Stimulated activated CD8-positive, alpha-beta memory T cell treated with anti-CD3 and anti-CD28 coated beads, Interleukin-12 subunit alpha, Interleukin-12 subunit beta, amount 100 ng/mL, for 4 hours (primary cell): ENCODE data around the gene RTN4RL1.

Experiments
- DNase-seq: peaks from one replicate; pipeline ENCODE4 v3.0.0-alpha.2; 2020; ENCODE audit warnings: low read depth

Gene RTN4RL1

GRCh38 chr17:1918346-1919162, 106.6 kb downstream of the RTN4RL1 start:
- no peak for DNase-seq

DNA sequence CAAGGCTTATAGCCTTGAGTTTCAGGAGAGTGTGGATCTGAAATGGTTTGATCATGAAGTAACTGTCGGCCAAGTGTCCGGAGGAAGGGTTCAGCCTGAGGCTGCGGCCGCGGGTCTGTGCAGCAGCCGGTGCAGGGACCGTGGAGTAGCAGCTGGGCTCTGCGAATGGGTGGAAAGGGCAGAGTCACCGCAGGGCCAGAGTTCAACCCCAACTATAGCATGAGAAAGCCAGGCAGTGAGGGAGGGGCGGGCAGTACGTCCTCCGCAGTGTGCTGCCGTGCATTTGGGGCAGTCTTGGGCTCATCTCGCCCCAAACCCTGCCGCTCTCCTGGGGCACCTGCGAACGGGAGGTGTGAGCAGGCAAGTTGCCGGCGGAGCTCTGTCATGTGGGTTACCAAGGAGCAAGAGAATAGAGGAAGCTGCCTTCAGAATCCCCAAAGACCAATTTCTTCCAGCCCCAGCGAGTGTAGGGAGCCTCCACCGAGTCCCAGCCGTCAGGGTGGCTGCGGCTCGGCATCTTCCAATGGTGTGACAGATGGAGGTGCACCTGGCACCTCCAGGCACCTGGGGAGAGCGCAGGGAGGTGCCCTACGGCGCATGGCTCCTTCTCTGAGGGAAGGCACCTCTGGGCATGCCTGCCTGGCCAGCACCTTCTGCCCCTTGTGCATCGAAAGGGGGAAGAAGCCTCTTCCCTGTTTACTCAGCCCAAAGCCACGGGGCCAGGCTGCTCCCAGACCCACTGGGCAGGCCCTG, 108.0 kb downstream of the RTN4RL1 start:
- no peak for DNase-seq

DNA sequence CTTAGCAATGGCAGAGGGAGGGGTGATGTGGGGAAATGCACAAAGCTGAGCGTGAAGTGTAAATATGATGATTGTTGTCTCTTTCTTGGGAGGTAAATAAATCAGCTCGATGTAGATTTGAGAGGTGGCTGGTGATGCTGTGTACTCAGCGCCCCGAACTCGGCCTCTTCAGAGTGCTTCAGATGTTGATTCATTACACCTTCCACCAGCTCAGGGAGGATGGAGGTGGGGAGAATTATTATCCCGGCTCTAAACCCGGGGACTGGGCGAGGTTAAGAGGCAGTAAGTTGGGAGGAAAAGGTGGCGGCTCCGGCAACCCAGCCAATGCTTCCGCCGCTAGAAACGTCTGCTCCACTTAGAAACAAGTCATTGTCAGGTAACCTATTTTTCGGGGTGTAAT, 108.8 kb downstream of the RTN4RL1 start:
- no peak for DNase-seq

GRCh38 chr17:1915889-1916288, 109.2 kb downstream of the RTN4RL1 start:
- no peak for DNase-seq

DNA sequence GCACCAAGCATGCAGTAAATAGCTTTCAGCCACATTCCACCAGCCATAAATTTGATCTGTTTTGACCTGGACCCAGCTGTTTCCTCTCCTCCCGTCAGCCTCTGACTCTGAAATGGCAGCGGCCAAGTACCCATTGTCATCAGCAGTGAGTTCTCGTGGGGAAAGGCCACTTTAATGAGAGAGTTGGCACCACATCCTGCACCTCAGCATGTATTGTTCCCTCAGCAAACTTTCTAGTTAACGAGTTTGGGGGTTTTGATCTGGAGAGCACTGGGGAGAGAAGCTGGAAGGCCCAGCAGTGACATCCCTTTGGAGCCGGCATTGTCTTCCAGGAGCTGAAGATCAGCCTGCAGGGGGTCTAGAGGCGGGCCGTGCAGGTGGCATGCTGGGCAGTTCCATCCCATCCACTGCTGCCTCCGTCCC, 110.5 kb downstream of the RTN4RL1 start:
- DNase-seq = no peak

- no peak for DNase-seq
These were observed 111.4 kb downstream of the RTN4RL1 start for GRCh38 chr17:1913702-1914101.

DNA sequence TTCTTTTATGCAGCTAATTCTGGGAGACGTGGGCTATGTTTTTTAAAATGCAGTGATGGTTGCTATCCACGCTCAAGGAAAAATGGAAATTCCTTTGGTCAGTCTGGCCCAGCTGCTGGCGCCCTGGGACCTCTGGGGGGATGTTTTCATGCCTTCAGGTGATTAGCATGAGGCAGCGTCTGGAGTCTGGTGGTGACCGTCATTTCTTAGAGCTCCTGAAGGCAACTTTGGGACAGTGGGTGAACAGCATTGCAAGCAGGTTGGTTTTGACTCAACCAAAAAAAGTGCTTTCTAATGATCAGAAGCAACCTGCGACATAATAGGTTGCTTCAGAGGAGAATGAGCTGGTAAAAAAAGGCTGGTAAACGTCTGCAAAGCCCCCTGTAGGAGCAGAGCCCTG, 113.0 kb downstream of the RTN4RL1 start:
- DNase-seq = no peak

DNA sequence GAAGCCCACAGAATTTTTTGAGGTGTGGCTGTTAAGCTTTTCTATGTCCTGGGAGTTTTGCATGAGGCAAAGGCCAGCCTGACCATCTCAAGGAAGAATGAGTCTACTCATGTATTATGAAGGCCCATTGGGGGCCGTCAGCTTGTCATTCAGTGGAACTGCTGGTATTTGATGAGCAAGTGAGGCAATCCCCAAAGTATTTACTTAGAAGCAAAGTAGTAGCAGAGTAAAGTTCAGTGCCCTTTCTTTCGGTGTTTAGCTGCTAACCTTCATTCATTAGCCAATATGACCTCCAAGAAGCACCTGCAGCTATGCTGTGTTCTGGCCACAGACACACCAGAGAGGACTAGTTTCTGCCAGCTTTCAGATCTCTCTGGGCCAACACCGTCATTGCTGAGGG, 115.1 kb downstream of the RTN4RL1 start:
- DNase-seq = no peak

GRCh38 chr17:1908699-1909309, 116.3 kb downstream of the RTN4RL1 start:
- DNase-seq = no peak

DNA sequence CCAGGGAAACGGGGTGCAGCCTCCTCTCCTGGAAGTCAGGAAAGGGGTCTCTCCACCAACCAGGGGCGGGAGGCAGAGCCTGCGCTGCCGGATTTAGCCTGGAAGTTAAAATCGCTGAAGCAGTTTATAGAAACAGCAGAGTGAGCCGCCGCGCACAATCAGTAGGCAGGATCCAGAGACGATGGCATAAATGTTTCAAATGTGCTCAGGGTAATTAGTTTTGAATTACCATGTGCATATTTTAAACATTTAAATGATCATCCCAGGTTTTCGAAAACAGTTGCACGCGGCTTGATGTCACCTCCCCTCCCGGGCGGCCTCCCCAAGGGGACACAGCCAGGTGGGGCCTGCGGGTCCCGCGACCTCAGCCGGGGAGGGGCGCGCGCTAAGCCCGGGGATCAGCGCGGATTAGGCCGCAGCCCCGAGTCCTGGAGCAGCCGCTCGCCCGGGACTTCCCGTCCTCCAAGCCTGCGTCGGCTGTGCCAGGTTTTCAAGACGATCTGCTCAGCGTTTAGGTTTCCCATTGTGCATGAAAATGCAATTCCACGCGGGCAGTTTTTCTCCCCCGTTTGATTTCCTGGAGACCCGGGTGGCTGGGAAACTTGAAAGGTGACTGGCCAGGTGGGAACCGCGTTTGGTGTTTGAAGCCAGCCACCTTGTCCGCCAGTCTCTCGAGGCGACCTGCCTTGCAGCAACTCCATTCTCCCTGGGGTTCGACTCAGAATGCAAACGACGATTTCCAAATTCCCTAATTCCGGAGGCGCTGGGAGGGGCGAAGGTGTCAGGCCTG, 117.0 kb downstream of the RTN4RL1 start:
- DNase-seq = no peak

DNA sequence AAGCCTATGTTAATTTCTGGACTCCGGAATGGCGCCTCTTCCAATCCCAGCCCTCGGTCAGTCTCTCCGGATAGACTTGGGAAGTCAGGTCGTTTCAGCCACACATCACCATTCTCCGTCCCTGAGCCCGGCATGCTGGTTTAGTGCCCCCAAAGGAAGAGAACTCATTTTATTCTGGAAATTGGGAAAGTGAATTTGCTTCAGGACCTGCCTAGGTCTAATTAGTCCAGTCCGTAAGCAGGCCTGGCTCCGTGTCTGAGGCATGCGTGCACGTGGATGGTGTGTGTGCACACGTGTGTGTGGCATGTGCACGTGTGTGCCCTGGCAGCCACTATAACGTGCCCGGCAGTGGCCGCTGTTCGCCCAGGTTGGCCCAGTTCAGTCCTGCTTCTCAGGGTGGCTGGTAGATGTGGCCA, 117.9 kb downstream of the RTN4RL1 start:
- DNase-seq = no peak

GRCh38 chr17:1906662-1907101, 118.5 kb downstream of the RTN4RL1 start:
- no peak for DNase-seq

- no peak for DNase-seq
These were observed 119.8 kb downstream of the RTN4RL1 start for GRCh38 chr17:1905190-1905913.

DNA sequence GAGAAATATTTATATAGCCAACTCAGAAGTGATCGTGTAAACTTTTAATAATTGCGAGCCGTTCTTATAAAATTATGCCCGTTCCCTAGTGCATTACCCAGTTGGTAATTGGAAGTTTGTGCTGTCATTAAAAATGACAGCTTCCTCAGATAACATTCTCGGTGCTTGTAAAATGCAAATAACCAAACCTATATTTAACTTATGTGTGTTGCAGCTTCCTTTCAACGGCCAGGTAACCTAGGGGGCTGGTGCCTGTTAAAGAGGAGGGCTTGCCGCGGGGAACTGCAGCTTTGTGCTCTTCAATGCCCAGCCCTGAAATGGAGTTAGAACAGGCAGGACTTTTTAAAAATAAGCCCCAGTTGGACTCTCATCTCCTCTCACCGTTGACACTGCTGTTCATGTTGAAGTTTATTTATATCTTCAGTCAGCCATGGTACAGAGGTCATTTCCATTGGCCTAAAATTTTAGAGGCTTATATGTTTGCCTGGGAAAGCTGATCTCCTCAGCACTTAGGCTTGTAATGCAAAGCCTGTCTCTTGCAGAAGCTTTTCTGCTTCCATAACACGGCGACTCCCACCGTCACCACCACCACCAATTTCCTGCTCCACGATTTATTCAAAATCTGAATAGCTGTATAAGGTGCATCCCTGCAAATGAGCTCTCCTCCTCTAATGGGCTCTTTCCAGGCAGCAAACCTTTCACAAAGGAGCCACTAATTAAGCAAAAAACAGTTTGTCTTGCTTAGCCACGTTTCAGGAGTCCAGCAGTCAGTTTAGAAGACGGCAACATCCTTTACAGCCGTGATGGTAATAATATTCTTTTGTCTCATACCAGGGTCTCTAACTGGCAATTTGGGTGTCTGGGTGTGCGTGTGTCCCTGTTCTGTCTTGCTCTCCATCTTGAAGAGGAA, 120.6 kb downstream of the RTN4RL1 start:
- no peak for DNase-seq

- no peak for DNase-seq
These were observed 125.6 kb downstream of the RTN4RL1 start for GRCh38 chr17:1899403-1900000.

DNA sequence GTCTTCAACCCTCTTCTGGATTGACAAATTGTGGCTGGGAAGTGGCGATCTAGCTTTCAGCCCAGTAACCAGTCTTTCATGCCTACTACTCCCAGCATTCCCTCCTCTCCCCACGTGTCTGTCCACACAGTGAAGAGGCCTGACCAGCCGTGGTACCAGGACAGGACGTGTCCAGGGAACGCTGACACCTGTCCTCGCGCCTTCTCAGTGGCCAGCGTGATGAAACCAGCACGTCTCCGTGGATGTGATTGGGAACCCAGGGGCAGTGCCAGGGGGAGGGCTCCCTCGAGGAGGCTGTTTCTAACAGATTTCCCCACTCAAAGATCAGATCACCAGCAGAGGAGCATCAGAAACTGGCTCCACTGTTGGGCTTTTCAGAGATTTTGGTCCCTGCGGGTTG, 126.3 kb downstream of the RTN4RL1 start:
- no peak for DNase-seq

- DNase-seq = no peak
These were observed 126.8 kb downstream of the RTN4RL1 start for GRCh38 chr17:1898332-1898731.

DNA sequence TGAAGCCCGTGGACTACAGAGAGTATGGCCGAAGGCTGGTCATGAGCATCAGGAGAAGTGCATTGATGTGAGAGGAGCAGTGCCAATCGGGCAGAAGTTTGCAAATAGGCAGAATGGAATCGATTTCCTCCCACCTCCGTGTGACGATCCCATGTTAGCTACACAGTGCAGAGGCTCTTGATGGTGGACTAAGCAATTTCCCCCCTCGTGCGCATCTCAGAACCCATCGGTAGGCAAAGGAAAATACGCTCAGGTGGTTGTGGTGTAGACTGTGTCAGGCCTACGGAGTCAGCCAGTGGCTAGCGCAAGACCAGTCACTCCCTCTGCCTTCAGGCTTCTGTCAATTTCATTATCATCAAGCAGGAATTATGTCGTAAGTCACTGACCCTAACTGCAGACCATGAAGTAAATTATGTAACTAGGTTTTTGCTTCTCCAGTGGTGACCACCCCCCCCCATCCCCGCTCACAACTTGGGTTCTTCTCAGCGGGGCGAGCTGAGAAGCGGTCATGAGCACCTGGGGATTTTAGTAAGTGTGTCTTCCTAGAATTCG, 128.0 kb downstream of the RTN4RL1 start:
- no peak for DNase-seq

DNA sequence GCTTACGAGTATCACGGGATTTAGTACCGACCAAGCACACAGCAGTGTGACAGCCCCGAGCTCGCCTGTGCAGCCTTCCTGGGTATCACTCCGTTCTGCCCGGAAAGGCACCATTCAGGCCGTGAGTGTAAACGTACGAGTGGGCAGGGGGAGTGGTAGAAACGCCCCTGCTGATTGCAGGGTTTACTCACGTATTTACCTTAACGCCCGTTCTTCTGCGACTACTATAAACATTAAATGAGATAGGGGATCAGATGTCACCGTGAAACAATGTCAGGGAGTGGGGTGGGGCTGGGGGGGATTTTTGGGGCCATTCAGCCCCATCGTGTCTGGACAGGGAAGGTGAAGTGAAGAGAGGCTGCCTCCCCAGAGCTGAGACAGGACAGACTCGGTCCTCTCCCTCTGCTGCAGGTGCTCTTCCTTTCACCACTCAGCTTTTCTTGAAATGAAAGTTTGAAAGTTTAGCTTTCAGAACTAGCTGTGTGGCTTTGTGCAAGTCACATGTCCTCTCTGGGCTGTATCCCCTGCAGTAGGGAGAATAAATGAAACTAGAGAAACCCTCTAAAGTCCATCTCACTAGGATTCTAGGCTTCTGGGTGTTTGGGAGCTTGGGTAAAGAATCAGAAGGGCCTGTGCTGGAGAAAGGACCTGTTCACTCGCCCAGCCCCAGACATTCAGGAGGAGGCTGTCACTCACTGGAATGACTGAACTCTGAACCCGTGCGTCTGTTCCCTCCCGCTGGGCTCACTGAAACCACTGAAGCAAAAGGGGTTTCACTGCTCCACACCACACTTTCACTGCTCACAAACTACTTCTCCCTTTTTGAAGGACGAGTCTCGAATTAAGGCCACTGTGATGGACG, 128.7 kb downstream of the RTN4RL1 start:
- DNase-seq = no peak
